ENCODE results near the gene CRYBG1. TPM values are rescaled to one million over a fixed set of nuclear protein-coding genes. Genes with fewer than 3 reads are reported as not detected.
A peak's percentile ranks its signal among the peaks of the same experiment; 100 is the strongest.

The CRYBG1 gene
- total RNA-seq, 1 experiment from 2014 or later, result 81.6 TPM

DNA sequence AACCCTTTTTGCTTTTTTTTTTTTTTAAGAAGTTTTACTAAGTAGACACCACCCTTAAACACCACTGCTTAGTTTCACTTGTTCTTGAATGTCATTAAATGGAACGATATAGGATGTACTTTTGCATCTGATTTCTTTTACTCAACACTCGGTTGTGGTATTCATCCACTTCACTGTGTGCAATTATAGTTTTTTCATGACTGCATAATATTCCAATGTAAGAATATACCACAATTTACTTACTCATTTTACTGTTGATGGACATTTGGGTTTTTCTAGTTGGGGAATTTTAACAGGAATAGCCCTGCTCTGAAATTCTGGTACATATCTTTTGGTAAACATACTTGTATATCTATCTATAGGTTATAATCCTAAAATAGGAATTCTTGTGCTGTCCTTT, 238.9 kb downstream of the CRYBG1 start:
- no peak for DNase-seq (ENCODE audit: low read depth)

DNA sequence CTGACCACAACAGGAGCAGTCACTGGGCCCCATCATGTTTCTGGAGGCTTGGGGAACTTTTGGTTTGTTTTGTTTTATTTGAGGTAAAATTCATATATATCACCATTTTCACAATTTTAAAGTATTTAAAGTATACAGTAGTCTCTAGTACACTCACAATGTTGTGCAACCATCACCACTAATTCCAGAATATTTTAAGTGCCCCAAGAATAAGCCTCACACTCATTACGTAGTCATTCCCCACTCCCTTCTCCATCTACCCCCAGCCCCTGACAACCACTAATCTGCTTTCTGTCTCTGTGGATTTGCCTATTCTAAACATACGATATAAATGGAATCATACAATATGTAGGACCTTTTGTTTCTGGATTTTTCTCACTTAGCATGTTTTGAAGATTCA, 239.8 kb downstream of the CRYBG1 start:
- no peak for DNase-seq (ENCODE audit: low read depth)

DNA sequence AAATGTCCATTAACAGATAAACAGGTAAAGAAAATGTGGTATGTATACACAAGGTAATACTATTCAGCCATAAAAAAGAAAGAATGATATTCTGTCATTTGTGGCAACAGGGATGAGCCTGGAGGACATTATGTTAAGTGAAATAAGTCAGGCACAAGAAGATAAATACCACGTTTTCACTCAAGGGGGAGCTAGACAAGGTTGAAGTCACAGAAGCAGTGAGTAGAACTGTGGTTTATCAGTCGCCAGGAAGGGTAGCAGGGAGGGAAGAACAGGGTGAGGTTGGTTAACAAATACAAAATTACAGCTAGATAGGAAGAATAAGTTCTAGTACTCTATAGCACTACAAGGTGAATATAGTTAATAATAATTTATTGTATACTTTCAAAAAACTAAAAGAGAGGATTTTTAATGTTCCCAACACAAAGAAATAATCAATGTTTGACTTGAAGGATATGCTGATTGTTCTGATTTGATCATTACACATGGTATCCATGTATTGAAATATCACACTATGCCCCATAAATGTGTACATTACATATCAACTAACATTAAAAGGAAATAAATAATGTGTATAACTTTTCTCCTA, 247.7 kb downstream of the CRYBG1 start:
- peak; percentile 61 for DNase-seq (ENCODE audit: low read depth)

- DNase-seq (ENCODE audit: low read depth), result peak; percentile 14
These were observed 249.2 kb downstream of the CRYBG1 start for GRCh38 chr6:106609699-106610098.

GRCh38 chr6:106611030-106611429, 250.5 kb downstream of the CRYBG1 start:
- DNase-seq (ENCODE audit: low read depth), result no peak

GRCh38 chr6:106612671-106613416, 252.3 kb downstream of the CRYBG1 start:
- DNase-seq (ENCODE audit: low read depth), result no peak

DNA sequence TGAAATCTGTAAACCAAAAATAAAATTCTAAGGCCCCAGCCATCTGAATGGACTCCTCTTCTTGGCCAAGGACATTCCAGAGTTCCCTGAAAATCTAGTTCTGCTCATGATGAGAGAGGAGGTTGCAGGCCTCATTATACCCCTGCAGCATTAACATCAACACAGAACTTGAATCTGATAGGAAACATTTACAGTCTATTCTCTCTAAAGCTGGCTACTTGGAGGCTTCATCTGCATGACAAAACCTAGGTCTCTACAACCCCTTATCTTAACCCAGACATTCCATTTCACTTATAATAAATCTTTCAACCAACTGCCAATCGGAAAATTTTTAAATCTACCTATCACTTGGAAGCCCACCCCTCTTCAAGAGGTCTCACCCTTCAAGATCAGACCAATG, 253.1 kb downstream of the CRYBG1 start:
- DNase-seq (ENCODE audit: low read depth), result no peak

DNA sequence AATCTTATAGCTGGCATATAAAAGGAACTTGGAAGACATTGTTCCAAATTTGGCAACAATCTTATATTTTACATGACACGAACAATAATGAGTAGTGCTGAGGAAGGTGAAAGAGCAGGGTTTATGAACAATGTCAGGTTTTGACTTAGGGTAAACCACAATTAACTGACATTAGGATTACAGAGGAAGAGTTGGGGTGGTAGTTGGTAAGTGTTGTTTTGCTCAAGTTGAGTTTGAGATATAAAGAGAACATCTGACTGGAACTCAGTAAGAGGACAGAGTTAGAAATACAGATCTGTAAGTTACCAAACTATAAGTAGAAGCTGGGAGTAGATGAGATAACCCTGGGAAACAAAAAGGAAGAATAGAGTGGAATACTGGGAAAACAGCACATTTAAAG, 253.6 kb downstream of the CRYBG1 start:
- DNase-seq (ENCODE audit: low read depth), result no peak

DNA sequence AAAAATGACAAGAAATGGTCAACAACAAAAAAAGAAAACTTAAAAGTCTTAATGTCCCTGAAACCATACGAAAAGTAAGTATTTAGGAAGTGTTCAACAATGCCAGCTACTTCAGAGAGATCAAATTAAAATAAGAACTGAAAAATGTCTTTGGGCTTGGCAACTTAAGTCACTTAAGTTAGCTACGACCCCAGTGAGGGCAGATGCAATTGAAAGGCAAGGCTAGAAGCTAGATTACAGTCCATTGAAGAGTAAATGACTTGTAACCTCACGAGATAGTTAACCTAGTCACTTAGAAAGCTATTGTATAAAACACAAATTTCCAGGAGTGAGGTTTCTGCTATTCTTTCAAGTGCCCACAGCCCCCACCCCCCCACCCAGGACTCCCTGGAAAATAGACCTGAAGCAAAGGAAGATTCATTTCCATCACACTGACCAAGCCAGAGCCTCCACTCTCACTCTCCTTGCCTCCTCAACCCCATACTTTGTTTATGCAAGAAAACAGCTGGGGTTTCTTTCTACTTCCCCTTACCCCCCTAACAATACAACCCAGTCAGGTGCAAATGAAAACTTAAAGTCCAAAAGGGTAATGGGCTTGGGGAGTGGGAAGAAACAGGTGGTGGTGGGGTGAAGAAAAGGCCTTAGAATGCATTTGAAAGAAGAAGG, 254.2 kb downstream of the CRYBG1 start:
- DNase-seq (ENCODE audit: low read depth), result no peak

DNA sequence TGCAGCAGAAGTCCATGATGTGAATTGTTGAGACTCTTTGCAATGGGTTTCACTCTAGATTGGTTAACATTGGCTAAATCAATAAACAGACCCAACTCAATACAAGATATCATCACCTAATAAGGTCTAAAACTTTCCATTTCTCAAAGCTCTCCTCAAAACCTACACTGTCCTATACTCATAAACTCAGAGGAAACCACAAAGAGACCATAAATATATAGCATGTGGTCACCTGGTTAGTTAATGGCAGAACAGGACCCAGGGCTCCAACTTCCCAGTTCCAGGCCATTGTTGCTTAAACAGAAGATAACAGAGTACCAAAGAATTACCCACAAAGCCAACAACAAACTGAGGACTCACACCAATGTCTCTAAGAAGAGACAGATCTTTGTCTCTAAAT, 256.8 kb downstream of the CRYBG1 start:
- DNase-seq (ENCODE audit: low read depth), result no peak

GRCh38 chr6:106617857-106618256, 257.3 kb downstream of the CRYBG1 start:
- DNase-seq (ENCODE audit: low read depth), result no peak

GRCh38 chr6:106618324-106618723, 257.8 kb downstream of the CRYBG1 start:
- DNase-seq (ENCODE audit: low read depth), result no peak

DNA sequence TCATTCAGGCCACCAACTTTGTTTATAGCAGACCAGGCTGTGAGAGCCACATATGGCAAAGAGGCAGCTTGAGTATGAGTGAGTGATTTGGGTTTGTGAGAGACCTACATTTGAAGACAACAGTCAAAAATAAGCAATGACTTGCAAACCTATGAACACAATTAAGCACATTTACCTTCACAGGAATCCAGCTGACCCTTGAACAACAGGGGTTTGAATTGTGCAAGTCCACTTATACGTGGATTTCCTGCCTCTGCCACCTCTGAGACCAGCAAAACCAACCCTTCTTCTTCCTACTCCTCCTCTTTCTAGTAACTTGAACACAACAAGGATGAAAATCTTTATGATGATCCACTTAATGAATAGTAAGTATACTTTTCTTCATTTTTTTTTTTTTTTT, 258.7 kb downstream of the CRYBG1 start:
- DNase-seq (ENCODE audit: low read depth), result no peak

DNA sequence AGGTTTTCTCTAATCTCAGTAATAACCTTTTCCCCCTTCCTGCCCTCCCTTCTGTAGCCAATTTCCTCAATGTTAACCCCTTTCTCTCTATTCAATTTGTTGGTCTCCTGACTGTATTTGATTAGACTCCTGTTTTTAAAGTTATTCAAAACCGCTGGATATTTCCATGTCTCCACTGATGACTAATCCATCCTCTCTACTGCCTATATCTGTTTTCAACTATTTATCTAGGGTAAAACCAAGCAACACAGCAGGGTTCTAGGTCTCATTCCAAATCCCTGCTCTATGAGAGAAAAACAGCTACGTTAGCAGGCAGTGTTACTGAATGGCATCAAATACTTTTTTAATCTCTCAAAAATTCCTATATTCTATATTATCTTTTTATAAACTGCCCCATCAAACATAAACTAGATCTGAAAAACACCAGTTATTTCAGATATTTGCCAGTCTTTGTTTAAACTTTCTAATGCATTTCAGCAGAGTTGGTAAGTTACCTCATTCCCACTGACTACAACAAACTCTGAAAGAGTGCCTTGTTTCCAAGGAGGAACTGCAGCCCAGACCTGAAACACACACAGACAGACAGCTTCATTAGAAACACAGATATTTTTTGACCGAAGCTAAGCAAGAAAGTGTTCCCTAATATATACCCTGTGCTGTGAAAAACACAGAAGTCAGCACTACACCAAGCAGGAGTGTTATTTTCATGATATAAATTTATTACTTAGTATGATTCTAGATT, 260.6 kb downstream of the CRYBG1 start:
- DNase-seq (ENCODE audit: low read depth), result no peak

Other genes with a start within 250 kb of the CRYBG1 start
- gene ATG5, start 35.0 kb upstream of the CRYBG1 start, total RNA-seq (2014; rRNA removed; shearing (Covaris generic)), result 66.0 and 88.3 TPM in 2 replicates